ENCODE measurements around the gene DGKI. TPM values are rescaled to one million over a fixed set of nuclear protein-coding genes. Genes with fewer than 3 reads are reported as not detected.

The DGKI gene
- total RNA-seq, 1 experiment from 2014 or later = 21.6 TPM

- no peak for DNase-seq (ENCODE audit: low read depth)
Observed at GRCh38 chr7:137366995-137367394, 479.8 kb downstream of the DGKI start.

GRCh38 chr7:137363683-137364082 is 483.1 kb downstream of the DGKI start:
- no peak for DNase-seq (ENCODE audit: low read depth)

- no peak for DNase-seq (ENCODE audit: low read depth)
Observed at GRCh38 chr7:137360087-137360679, 486.6 kb downstream of the DGKI start.

- no peak for DNase-seq (ENCODE audit: low read depth)
Observed at GRCh38 chr7:137354961-137355360, 491.8 kb downstream of the DGKI start.

GRCh38 chr7:137354396-137354795 is 492.4 kb downstream of the DGKI start:
- peak; percentile 15 for DNase-seq (ENCODE audit: low read depth)

GRCh38 chr7:137351941-137352340 is 494.8 kb downstream of the DGKI start:
- no peak for DNase-seq (ENCODE audit: low read depth)

- DNase-seq (ENCODE audit: low read depth) = no peak
Observed at GRCh38 chr7:137345799-137346449, 500.9 kb downstream of the DGKI start.

- DNase-seq (ENCODE audit: low read depth) = peak; percentile 36
Observed at GRCh38 chr7:137343281-137343841, 503.4 kb downstream of the DGKI start, which contains the start of gene PTN. TSS of gene PTN (minus strand) at chr7:137343733. CDS start at chr7:137254973, 88,760 bp downstream.

- DNase-seq (ENCODE audit: low read depth) = no peak
Observed at GRCh38 chr7:137342828-137343261, 503.9 kb downstream of the DGKI start.

- no peak for DNase-seq (ENCODE audit: low read depth)
Observed at GRCh38 chr7:137342265-137342664, 504.5 kb downstream of the DGKI start.

- no peak for DNase-seq (ENCODE audit: low read depth)
Observed at GRCh38 chr7:137337902-137338301, 508.9 kb downstream of the DGKI start.

- DNase-seq (ENCODE audit: low read depth) = peak; percentile 17
Observed at GRCh38 chr7:137335814-137336213, 511.0 kb downstream of the DGKI start.

GRCh38 chr7:137331378-137331777 is 515.4 kb downstream of the DGKI start:
- DNase-seq (ENCODE audit: low read depth) = no peak

Small RNAs within 50 kb of the gene (small RNA-seq; reads per million reads assigned to genes)
- 0.14 reads per million for gene AC090498.1

Other genes starting within 250 kb of the DGKI start
- 12.2 and 18.8 TPM in 2 replicates for gene CREB3L2, start 155.1 kb upstream of the DGKI start, total RNA-seq (2014; rRNA removed; shearing (Covaris generic))
- gene AKR1D1, start 229.5 kb upstream of the DGKI start, total RNA-seq (2014; rRNA removed; shearing (Covaris generic)) = not detected in 2 replicates

All from HT1080 (cell line).